Stomach (tissue), 9 donors: ENCODE results near the gene CCDC102B. TPM values are rescaled to one million over a fixed set of nuclear protein-coding genes. Genes with fewer than 3 reads are reported as not detected.
"Not testable (repeated sequence)": the region's sequence is repeated elsewhere in the genome, so short reads cannot be mapped to it uniquely, and the experiment has no call there.

Experiments
- DNase-seq, 2 donors: peaks; one replicate each; pipeline versions ENCODE4 v3.0.0 to v3.0.0-alpha.2; 2013 to 2019
- H3K27ac ChIP-seq, 5 donors: fragments of 200-600 bp in 4 of 5; sonication (generic) in 4 of 5; one replicate each; pipeline ENCODE4 v1.5.1; 2013 to 2019; ENCODE audit warnings: mild to moderate bottlenecking in 1 of 5, moderate library complexity in 1 of 5
- H3K27me3 ChIP-seq, 3 donors: fragments of 200-600 bp; sonication (generic); one replicate each; pipeline ENCODE4 v1.5.1; 2017 to 2019; ENCODE audit warnings: mixed run types in 1 of 3
- H3K36me3 ChIP-seq, 4 donors: fragments of 200-600 bp; sonication (generic); 1 replicate in 3 of 4; 2 replicates in 1 of 4; pipeline ENCODE4 v1.5.1; 2016 to 2019
- H3K4me1 ChIP-seq, 4 donors: fragments of 200-600 bp; sonication (generic); one replicate each; pipeline ENCODE4 v1.5.1; 2016 to 2019
- H3K4me3 ChIP-seq, 4 donors: fragments of 200-600 bp; sonication (generic) in 3 of 4; one replicate each; pipeline ENCODE4 v1.5.1; 2016 to 2019; ENCODE audit warnings: mild to moderate bottlenecking in 1 of 4
- H3K9me3 ChIP-seq, 4 donors: fragments of 200-600 bp; sonication (generic); one replicate each; pipeline ENCODE4 v1.5.1; 2016 to 2019
- CTCF ChIP-seq, 7 experiments: fragments of 450-650 bp in 4 of 7; fragments of 200-600 bp in 3 of 7; sonication (generic) in 3 of 7; IDR thresholded peaks; one replicate each; pipeline ENCODE4 v1.5.1; 2016 to 2019; ENCODE audit warnings: antibody characterized with exemption in 7 of 7, control low read depth in 2 of 7, mild to moderate bottlenecking in 1 of 7
- EP300 ChIP-seq: sonication (generic); formaldehyde crosslinking; IDR thresholded peaks from one replicate; pipeline ENCODE4 v1.6.1; 2017; ENCODE audit warnings: antibody characterized with exemption
- POLR2A ChIP-seq, 4 donors: fragments of 450-650 bp; IDR thresholded peaks; one replicate each; pipeline ENCODE4 v1.6.1; 2016; ENCODE audit warnings: antibody characterized with exemption in 4 of 4, control low read depth in 2 of 4, mild to moderate bottlenecking in 1 of 4, moderate library complexity in 1 of 4
- POLR2AphosphoS5 ChIP-seq, 3 donors: sonication (generic); formaldehyde crosslinking; IDR thresholded peaks; one replicate each; pipeline ENCODE4 v1.6.1; 2016; ENCODE audit warnings: antibody characterized with exemption in 3 of 3
- WGBS, 5 donors: extraction: QIAGEN DNeasy Blood & Tissue Kit in 3 of 5; methylation state at CpG; one replicate each; pipeline versions ENCODE4 v1.1.5 to v1.1.7; 2013 to 2018; 5-methylcytosine and 5-hydroxymethylcytosine counted together
- intact Hi-C: fragments of 100-400 bp; cut with DNase I; formaldehyde crosslinking; loops from one replicate; pipeline ENCODE4 v1.15.1; 2023; ENCODE audit warnings: low total_unique reads
- polyA plus RNA-seq, 3 donors: library from polyadenylated mRNA; stranded (reverse); fragments of 200-250 nt; gene quantifications; one replicate each; pipeline ENCODE4 v1.2.3, GENCODE V29; 2013
- total RNA-seq, 5 donors: library from RNA; depleted of rRNA; stranded (reverse); fragments of >200 nt; gene quantifications; one replicate each; pipeline versions ENCODE4 v1.1.0 to v1.2.3, GENCODE V29; 2014 to 2016
- donor health status: healthy with polysubstance abuse.
- donor health status: Bipolar disorder and iron deficiency.
- donor health status: healthy.

The CCDC102B gene
- total and polyA plus RNA-seq, 8 donors = 1.0 to 66.1 (median 15.7) TPM

GRCh38 chr18:68865021-68865420 lies 67.1 kb downstream of the CCDC102B start:
- Histone ChIP-seq H3K4me3 (no peak overlapping the region), H3K27ac (no peak overlapping the region), H3K4me1 (no peaks in the 10 kb centered on the region), H3K9me3 (no peaks in the 10 kb centered on the region), H3K27me3 (no peaks in the 10 kb centered on the region), H3K36me3 (no peaks in the 10 kb centered on the region)
- intact Hi-C loops = no loop called here
- no peak for DNase-seq
- 75 to 86% (median 82%) methylated on average over 2 of the region's 2 CpGs for WGBS, 5 donors
- no peak for TF ChIP-seq POLR2A (IDR thresholded peaks at IDR 0.05)
- no peak for TF ChIP-seq EP300
- no peak for TF ChIP-seq CTCF (IDR thresholded peaks at IDR 0.05)
- TF ChIP-seq POLR2AphosphoS5 (IDR thresholded peaks at IDR 0.05) = no peak

GRCh38 chr18:68865503-68865902 lies 67.6 kb downstream of the CCDC102B start:
- Histone ChIP-seq H3K4me1 (no peaks in the 10 kb centered on the region), H3K27me3 (no peaks in the 10 kb centered on the region), H3K36me3 (no peaks in the 10 kb centered on the region), H3K9me3 (no peaks in the 10 kb centered on the region), H3K4me3 (no peak overlapping the region), H3K27ac (no peak overlapping the region)
- 72 to 83% (median 80%) methylated on average over 3 of the region's 3 CpGs for WGBS, 5 donors
- TF ChIP-seq CTCF (IDR thresholded peaks at IDR 0.05) = no peak
- TF ChIP-seq POLR2AphosphoS5 (IDR thresholded peaks at IDR 0.05) = no peak
- no peak for TF ChIP-seq EP300
- no peak for TF ChIP-seq POLR2A (IDR thresholded peaks at IDR 0.05)
- DNase-seq = no peak
- intact Hi-C loops = no loop called here

GRCh38 chr18:68873003-68873402 lies 75.1 kb downstream of the CCDC102B start:
- DNase-seq = no peak
- Histone ChIP-seq H3K4me3 (no peak overlapping the region), H3K4me1 (no peaks in the 10 kb centered on the region), H3K9me3 (no peaks in the 10 kb centered on the region), H3K27ac (no peak overlapping the region), H3K27me3 (no peaks in the 10 kb centered on the region), H3K36me3 (no peaks in the 10 kb centered on the region)
- TF ChIP-seq EP300 (no peak), POLR2AphosphoS5 (IDR thresholded peaks at IDR 0.05) (no peak), CTCF (IDR thresholded peaks at IDR 0.05) (no peak), POLR2A (IDR thresholded peaks at IDR 0.05) (no peak)
- 62 to 81% (median 72%) methylated on average over 4 of the region's 4 CpGs for WGBS, 5 donors
- intact Hi-C loops = no loop called here

GRCh38 chr18:68874361-68874760 lies 76.5 kb downstream of the CCDC102B start:
- TF ChIP-seq POLR2AphosphoS5 (IDR thresholded peaks at IDR 0.05) = no peak
- no peak for TF ChIP-seq POLR2A (IDR thresholded peaks at IDR 0.05)
- no peak for TF ChIP-seq EP300
- Histone ChIP-seq H3K27me3 (no peaks in the 10 kb centered on the region), H3K36me3 (no peaks in the 10 kb centered on the region), H3K27ac (no peak overlapping the region), H3K9me3 (no peaks in the 10 kb centered on the region), H3K4me3 (no peak overlapping the region), H3K4me1 (no peaks in the 10 kb centered on the region)
- 77 to 92% (median 81%) methylated on average over 1 of the region's 1 CpG for WGBS, 5 donors
- DNase-seq = peak in 1 of 2 donors; percentile 9
- intact Hi-C loops = no loop called here

- H3K4me3 ChIP-seq, intact Hi-C loops, H3K4me1 ChIP-seq, H3K36me3 ChIP-seq, H3K27me3 ChIP-seq, DNase-seq, H3K27ac ChIP-seq, H3K9me3 ChIP-seq: not testable (repeated sequence)
- WGBS, 5 donors = 92 to 98% (median 94%) methylated on average over 10 to 21 of the region's 21 CpGs
Measured at GRCh38 chr18:68879947-68880346, 82.1 kb downstream of the CCDC102B start.
